ENCODE data around the gene TGFBR2.

The TGFBR2 gene

GRCh38 chr3:30694148-30694547, 87.7 kb downstream of the TGFBR2 start:
- TF ChIP-seq TAF1 (IDR thresholded peaks at IDR 0.05; ENCODE audit: borderline replicate concordance, insufficient read depth, low read length) (no peak), POLR2AphosphoS5 (IDR thresholded peaks at IDR 0.05; ENCODE audit: low read depth, low read length) (no peak)

- no peak for TF ChIP-seq FOXP2 (optimal IDR thresholded peaks at IDR 0.05; ENCODE audit: borderline replicate concordance, extremely low read depth, extremely low read length, insufficient read depth)
- TF ChIP-seq REST (IDR thresholded peaks at IDR 0.05; ENCODE audit: insufficient read depth in 1 of 2, low read depth in 2 of 2, low read length in 2 of 2) = no peak
- TF ChIP-seq TAF1 (IDR thresholded peaks at IDR 0.05; ENCODE audit: borderline replicate concordance, insufficient read depth, low read length) = no peak
- no peak for TF ChIP-seq POLR2AphosphoS5 (IDR thresholded peaks at IDR 0.05; ENCODE audit: low read depth, low read length)
- TF ChIP-seq SIN3A (IDR thresholded peaks at IDR 0.05; ENCODE audit: borderline replicate concordance, insufficient read depth, low read length) = no peak
These were observed 88.3 kb downstream of the TGFBR2 start for GRCh38 chr3:30694668-30695067.

DNA sequence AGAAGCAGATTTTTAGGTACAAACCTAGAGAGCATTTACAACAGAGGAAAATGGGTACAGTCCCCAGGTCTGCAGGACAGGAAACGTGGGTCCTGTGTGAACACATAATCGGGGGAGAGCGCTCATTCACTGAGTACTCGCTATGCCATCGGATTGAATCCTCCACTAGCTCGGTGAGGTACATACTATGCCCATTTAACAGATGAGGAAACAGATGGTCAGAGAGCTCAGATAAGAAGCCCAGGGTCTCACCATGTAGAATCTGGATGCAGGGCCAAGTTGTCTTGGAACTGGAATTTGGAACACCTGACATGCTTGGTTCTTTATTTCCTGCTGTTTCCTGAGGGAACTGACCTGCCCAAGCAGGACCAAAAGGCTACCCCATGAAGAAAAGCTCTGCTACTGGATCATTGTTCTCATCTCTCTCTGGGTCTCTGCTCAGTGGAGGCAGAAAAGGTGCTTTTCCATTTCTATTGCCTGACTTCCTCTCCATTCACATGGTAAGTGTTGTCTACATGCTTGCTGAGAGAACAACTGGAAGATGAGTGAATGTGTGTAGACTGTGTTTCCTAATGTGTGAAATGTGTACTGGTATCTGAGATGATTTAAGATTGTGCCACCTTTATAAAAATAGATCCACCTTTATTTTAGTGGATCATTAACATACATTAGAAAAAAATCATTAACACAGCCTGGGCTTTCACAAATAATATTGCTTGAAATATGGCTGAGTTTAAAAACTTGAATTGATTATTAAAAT, 89.1 kb downstream of the TGFBR2 start:
- TF ChIP-seq SIN3A (IDR thresholded peaks at IDR 0.05; ENCODE audit: borderline replicate concordance, insufficient read depth, low read length) (no peak), POLR2AphosphoS5 (IDR thresholded peaks at IDR 0.05; ENCODE audit: low read depth, low read length) (no peak), REST (IDR thresholded peaks at IDR 0.05; ENCODE audit: insufficient read depth in 1 of 2, low read depth in 2 of 2, low read length in 2 of 2) (no peak), FOXP2 (optimal IDR thresholded peaks at IDR 0.05; ENCODE audit: borderline replicate concordance, extremely low read depth, extremely low read length, insufficient read depth) (no peak), TAF1 (IDR thresholded peaks at IDR 0.05; ENCODE audit: borderline replicate concordance, insufficient read depth, low read length) (no peak)

DNA sequence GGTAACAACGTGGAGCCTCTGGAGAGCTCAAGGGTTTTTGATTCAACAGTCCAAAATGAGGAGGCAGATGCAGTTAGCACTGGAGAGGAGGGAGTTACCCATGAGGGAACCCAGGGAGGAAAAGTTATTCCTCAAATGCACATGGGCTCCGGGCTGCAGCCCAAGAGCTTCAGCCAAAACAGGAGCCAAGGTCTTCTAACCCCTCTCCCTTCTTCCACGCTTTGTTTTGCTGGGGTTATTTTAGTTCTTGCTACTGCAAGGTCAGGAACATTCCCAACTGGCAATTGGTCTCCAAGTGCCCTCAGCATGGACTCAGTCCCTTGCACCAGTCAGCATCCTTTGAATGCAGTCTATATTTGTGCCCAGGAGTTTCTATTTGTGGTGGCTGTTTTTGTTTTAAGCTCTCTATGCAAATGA, 90.0 kb downstream of the TGFBR2 start:
- no peak for TF ChIP-seq REST (IDR thresholded peaks at IDR 0.05; ENCODE audit: insufficient read depth in 1 of 2, low read depth in 2 of 2, low read length in 2 of 2)
- TF ChIP-seq POLR2AphosphoS5 (IDR thresholded peaks at IDR 0.05; ENCODE audit: low read depth, low read length) = no peak
- TF ChIP-seq TAF1 (IDR thresholded peaks at IDR 0.05; ENCODE audit: borderline replicate concordance, insufficient read depth, low read length) = no peak
- no peak for TF ChIP-seq FOXP2 (optimal IDR thresholded peaks at IDR 0.05; ENCODE audit: borderline replicate concordance, extremely low read depth, extremely low read length, insufficient read depth)

DNA sequence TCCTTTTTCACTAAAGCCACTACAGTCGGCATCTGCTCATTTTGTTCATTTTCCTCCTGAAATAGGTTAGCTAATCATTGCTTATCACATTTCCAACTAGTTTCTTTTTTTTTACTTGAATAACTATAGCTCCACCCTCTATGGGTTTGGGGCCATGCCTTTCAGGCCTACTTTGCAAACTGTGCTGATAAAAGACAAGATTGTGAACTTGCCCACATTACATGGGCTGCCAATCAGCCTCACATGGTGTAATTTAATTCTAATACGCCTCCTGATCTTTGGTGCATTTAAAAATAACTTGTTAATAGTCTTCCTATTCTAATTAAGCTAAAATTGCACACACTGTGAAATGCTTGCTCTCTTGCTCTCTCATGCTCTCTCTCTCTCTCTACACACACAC, 90.5 kb downstream of the TGFBR2 start:
- no peak for TF ChIP-seq POLR2AphosphoS5 (IDR thresholded peaks at IDR 0.05; ENCODE audit: low read depth, low read length)
- no peak for TF ChIP-seq FOXP2 (optimal IDR thresholded peaks at IDR 0.05; ENCODE audit: borderline replicate concordance, extremely low read depth, extremely low read length, insufficient read depth)
- no peak for TF ChIP-seq SIN3A (IDR thresholded peaks at IDR 0.05; ENCODE audit: borderline replicate concordance, insufficient read depth, low read length)

DNA sequence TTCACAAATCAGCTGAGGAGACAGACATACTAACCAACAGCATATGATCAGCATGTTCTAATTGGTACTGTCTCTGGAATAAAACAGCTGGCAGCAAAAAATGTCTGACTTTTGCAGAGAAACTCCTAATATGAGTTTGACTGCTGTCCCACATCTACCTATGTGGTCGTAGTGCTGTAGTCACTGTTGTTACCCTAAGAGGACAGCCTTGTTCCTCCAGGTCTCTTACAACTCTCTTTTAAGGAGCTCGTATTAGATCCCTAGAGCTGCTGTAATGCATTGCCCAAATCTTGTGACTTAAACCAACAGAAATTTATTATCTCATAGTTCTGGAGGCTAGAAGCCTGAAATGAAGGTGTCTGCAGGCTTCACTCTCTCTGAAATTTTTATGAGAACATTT, 92.1 kb downstream of the TGFBR2 start:
- TF ChIP-seq SIN3A (IDR thresholded peaks at IDR 0.05; ENCODE audit: borderline replicate concordance, insufficient read depth, low read length) = no peak
- no peak for TF ChIP-seq FOXP2 (optimal IDR thresholded peaks at IDR 0.05; ENCODE audit: borderline replicate concordance, extremely low read depth, extremely low read length, insufficient read depth)
- TF ChIP-seq REST (IDR thresholded peaks at IDR 0.05; ENCODE audit: insufficient read depth in 1 of 2, low read depth in 2 of 2, low read length in 2 of 2) = no peak
- no peak for TF ChIP-seq POLR2AphosphoS5 (IDR thresholded peaks at IDR 0.05; ENCODE audit: low read depth, low read length)
- no peak for TF ChIP-seq TAF1 (IDR thresholded peaks at IDR 0.05; ENCODE audit: borderline replicate concordance, insufficient read depth, low read length)

Data from PFSK-1 (cell line).